Erythroblast (primary cell): ENCODE measurements around the gene CPA4.

ENCODE experiments used
- DNase-seq, 2 experiments: peaks; one replicate each; lab custom pipeline; 2025; lab: John Stamatoyannopoulos, UW
- GATA1 ChIP-seq: IDR thresholded peaks from 2 replicates; pipeline ENCODE4 v1.6.1; 2011; ENCODE audit warnings: low read depth, mild to moderate bottlenecking, control low read depth, low read length, moderate library complexity
- POLR2A ChIP-seq: IDR thresholded peaks from 2 replicates; pipeline ENCODE4 v1.6.1; 2011; ENCODE audit warnings: mild to moderate bottlenecking, low read length

Gene CPA4

GRCh38 chr7:130365511-130366441 lies 72.8 kb downstream of the CPA4 start:
- DNase-seq: no peak
- TF ChIP-seq POLR2A: no peak
- no peak for TF ChIP-seq GATA1

- DNase-seq: no peak
- TF ChIP-seq GATA1 (no peak), POLR2A (no peak)
Measured at GRCh38 chr7:130366564-130366963, 73.6 kb downstream of the CPA4 start.

- no peak for TF ChIP-seq GATA1
- no peak for TF ChIP-seq POLR2A
- DNase-seq: no peak
Measured at GRCh38 chr7:130367088-130367755, 74.3 kb downstream of the CPA4 start.

- no peak for DNase-seq
- TF ChIP-seq GATA1 (no peak), POLR2A (no peak)
Measured at GRCh38 chr7:130367836-130368746, 75.1 kb downstream of the CPA4 start.

GRCh38 chr7:130369110-130369711 lies 76.2 kb downstream of the CPA4 start:
- no peak for DNase-seq
- TF ChIP-seq POLR2A (no peak), GATA1 (no peak)

- TF ChIP-seq GATA1 (no peak), POLR2A (no peak)
- no peak for DNase-seq
Measured at GRCh38 chr7:130369831-130370550, 77.0 kb downstream of the CPA4 start.

- no peak for TF ChIP-seq GATA1
- no peak for TF ChIP-seq POLR2A
- no peak for DNase-seq
Measured at GRCh38 chr7:130371046-130371445, 78.1 kb downstream of the CPA4 start.

- DNase-seq: no peak
- TF ChIP-seq POLR2A: no peak
- TF ChIP-seq GATA1: no peak
Measured at GRCh38 chr7:130372402-130373165, 79.6 kb downstream of the CPA4 start.
